Suprapubic skin (tissue), 4 donors: Measurements from ENCODE around the gene YIPF3.

Experiments used
- CTCF ChIP-seq, 2 donors: fragments of 200-600 bp in 1 of 2; fragments of 450-650 bp in 1 of 2; sonication (generic) in 1 of 2; IDR thresholded peaks; one replicate each; pipeline ENCODE4 v1.5.1; 2016 to 2019; ENCODE audit warnings: antibody characterized with exemption in 2 of 2, mild to moderate bottlenecking in 1 of 2, moderate library complexity in 1 of 2
- EP300 ChIP-seq: sonication (generic); formaldehyde crosslinking; IDR thresholded peaks from one replicate; pipeline ENCODE4 v1.6.1; 2017; ENCODE audit warnings: antibody characterized with exemption
- POLR2A ChIP-seq, 2 donors: fragments of 450-650 bp; IDR thresholded peaks; one replicate each; pipeline ENCODE4 v1.6.1; 2017; ENCODE audit warnings: antibody characterized with exemption in 2 of 2, mild to moderate bottlenecking in 2 of 2, moderate library complexity in 2 of 2
- POLR2AphosphoS5 ChIP-seq, 3 donors: sonication (generic); formaldehyde crosslinking; IDR thresholded peaks; one replicate each; pipeline ENCODE4 v1.6.1; 2017; ENCODE audit warnings: antibody characterized with exemption in 3 of 3

DNA sequence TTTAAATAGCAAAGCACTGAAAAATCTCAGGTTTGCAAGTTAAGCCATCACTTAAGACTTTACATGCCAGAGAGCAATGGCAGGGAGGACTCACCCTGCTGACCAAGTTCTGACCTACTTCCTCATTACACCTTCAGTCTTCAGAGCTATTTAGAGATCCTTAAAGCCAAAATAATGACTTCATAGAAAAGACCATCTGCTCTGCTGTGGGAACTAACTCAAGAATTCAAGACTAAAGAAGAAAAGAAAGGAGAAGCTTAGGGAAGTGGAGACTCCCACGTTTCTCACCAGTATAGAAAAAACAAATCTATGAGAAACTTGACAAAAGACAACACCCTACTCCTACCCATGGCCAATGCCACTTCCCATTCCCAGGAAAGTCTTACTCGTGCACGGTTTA is 30.5 kb upstream of the YIPF3 start:
- TF ChIP-seq POLR2AphosphoS5 (IDR thresholded peaks at IDR 0.05) (no peak), CTCF (IDR thresholded peaks at IDR 0.05) (no peak), EP300 (no peak), POLR2A (IDR thresholded peaks at IDR 0.05) (no peak)
